SU-DHL-6 (cell line): ENCODE results near the gene CTLA4.

Source experiments
- CTCF ChIP-seq: fragments of 200-600 bp; sonication (generic); IDR thresholded peaks from one replicate; pipeline ENCODE4 v1.5.1; 2017; ENCODE audit warnings: antibody characterized with exemption, mild to moderate bottlenecking, low read length, moderate library complexity; ENCODE audit not compliant: insufficient read depth, poor library complexity, severe bottlenecking
- EZH2phosphoT487 ChIP-seq: fragments of 200-600 bp; sonication (generic), shearing (Covaris generic); conservative IDR thresholded peaks from 2 replicates; pipeline ENCODE4 v1.6.1; 2018; ENCODE audit warnings: mild to moderate bottlenecking, antibody characterized with exemption, low read length, moderate library complexity, mixed read lengths

- TF ChIP-seq CTCF = no peak
- TF ChIP-seq EZH2phosphoT487 = no peak
Measured at GRCh38 chr2:203873461-203873860, 5.9 kb downstream of the CTLA4 start.
